ENCODE measurements around the gene RBMS1. TPM values are rescaled to one million over a fixed set of nuclear protein-coding genes. Genes with fewer than 3 reads are reported as not detected.

The RBMS1 gene
- total and polyA plus RNA-seq, 5 donors = 41.7 to 73.5 (median 62.7) TPM

GRCh38 chr2:160252900-160253299 lies 240.7 kb downstream of the RBMS1 start:
- DNase-seq (no peak), ATAC-seq (no peak)
- intact Hi-C loops (cut with DNase I) = no loop called here
- Histone ChIP-seq H3K4me1 (ENCODE audit: control insufficient read depth, insufficient read depth, low read length) (no peaks in the 10 kb centered on the region), H3K9me3 (ENCODE audit: control insufficient read depth, low read length) (no peaks in the 10 kb centered on the region), H3K4me3 (ENCODE audit: low read length) (no peak overlapping the region), H3K27ac (ENCODE audit: low read length) (no peak overlapping the region), H3K27me3 (ENCODE audit: control insufficient read depth, insufficient read depth) (no peaks in the 10 kb centered on the region)
- WGBS = 46% methylated on average over 1 of the region's 1 CpG

- no peaks in the 10 kb centered on the region for H3K4me1 ChIP-seq (ENCODE audit: control insufficient read depth, insufficient read depth, low read length)
- intact Hi-C loops (cut with DNase I) = no loop called here
- WGBS = 10% methylated on average over 1 of the region's 1 CpG
- peak in 1 of 2 donors; percentile 49 for ATAC-seq
- no peak overlapping the region for H3K27ac ChIP-seq (ENCODE audit: low read length)
- H3K27me3 ChIP-seq (ENCODE audit: control insufficient read depth, insufficient read depth) = no peaks in the 10 kb centered on the region
- DNase-seq = no peak
- H3K4me3 ChIP-seq (ENCODE audit: low read length) = no peak overlapping the region
- H3K9me3 ChIP-seq (ENCODE audit: control insufficient read depth, low read length) = no peaks in the 10 kb centered on the region
Measured at GRCh38 chr2:160252278-160252887, 241.2 kb downstream of the RBMS1 start.

GRCh38 chr2:160251569-160251968 lies 242.0 kb downstream of the RBMS1 start:
- Histone ChIP-seq H3K27ac (ENCODE audit: low read length) (peak overlapping the region; percentile 71), H3K4me1 (ENCODE audit: control insufficient read depth, insufficient read depth, low read length) (no peaks in the 10 kb centered on the region), H3K27me3 (ENCODE audit: control insufficient read depth, insufficient read depth) (no peaks in the 10 kb centered on the region), H3K4me3 (ENCODE audit: low read length) (no peak overlapping the region), H3K9me3 (ENCODE audit: control insufficient read depth, low read length) (no peaks in the 10 kb centered on the region)
- intact Hi-C loops (cut with DNase I) = no loop called here
- peak; percentile 75 to 84 for ATAC-seq
- peak; percentile 22 to 72 (median 65) for DNase-seq

GRCh38 chr2:160249876-160250275 lies 243.7 kb downstream of the RBMS1 start:
- no peak for DNase-seq
- no peaks in the 10 kb centered on the region for H3K27me3 ChIP-seq (ENCODE audit: control insufficient read depth, insufficient read depth)
- intact Hi-C loops (cut with DNase I) = no loop called here
- no peaks in the 10 kb centered on the region for H3K9me3 ChIP-seq (ENCODE audit: control insufficient read depth, low read length)
- H3K4me3 ChIP-seq (ENCODE audit: low read length) = no peak overlapping the region
- WGBS = 47% methylated on average over 1 of the region's 1 CpG
- ATAC-seq = no peak
- no peak overlapping the region for H3K27ac ChIP-seq (ENCODE audit: low read length)
- H3K4me1 ChIP-seq (ENCODE audit: control insufficient read depth, insufficient read depth, low read length) = no peaks in the 10 kb centered on the region

- Histone ChIP-seq H3K27ac (ENCODE audit: low read length) (no peak overlapping the region), H3K27me3 (ENCODE audit: control insufficient read depth, insufficient read depth) (no peaks in the 10 kb centered on the region), H3K4me1 (ENCODE audit: control insufficient read depth, insufficient read depth, low read length) (peaks cover 3% of the 10 kb centered on the region), H3K9me3 (ENCODE audit: control insufficient read depth, low read length) (no peaks in the 10 kb centered on the region), H3K4me3 (ENCODE audit: low read length) (no peak overlapping the region)
- no peak for DNase-seq
- no peak for ATAC-seq
- intact Hi-C loops (cut with DNase I) = no loop called here
- WGBS = 88% methylated on average over 6 of the region's 6 CpGs
Measured at GRCh38 chr2:160247296-160248035, 246.1 kb downstream of the RBMS1 start.

GRCh38 chr2:160246356-160246755 lies 247.3 kb downstream of the RBMS1 start:
- intact Hi-C loops (cut with DNase I) = no loop called here
- 96% methylated on average over 2 of the region's 2 CpGs for WGBS
- Histone ChIP-seq H3K9me3 (ENCODE audit: control insufficient read depth, low read length) (no peaks in the 10 kb centered on the region), H3K4me1 (ENCODE audit: control insufficient read depth, insufficient read depth, low read length) (peaks cover 4% of the 10 kb centered on the region), H3K4me3 (ENCODE audit: low read length) (no peak overlapping the region), H3K27ac (ENCODE audit: low read length) (no peak overlapping the region), H3K27me3 (ENCODE audit: control insufficient read depth, insufficient read depth) (no peaks in the 10 kb centered on the region)
- DNase-seq (no peak), ATAC-seq (no peak)

- ATAC-seq (no peak), DNase-seq (no peak)
- 95% methylated on average over 5 of the region's 5 CpGs for WGBS
- intact Hi-C loops (cut with DNase I) = no loop called here
- Histone ChIP-seq H3K4me3 (ENCODE audit: low read length) (no peak overlapping the region), H3K27ac (ENCODE audit: low read length) (no peak overlapping the region), H3K27me3 (ENCODE audit: control insufficient read depth, insufficient read depth) (no peaks in the 10 kb centered on the region), H3K4me1 (ENCODE audit: control insufficient read depth, insufficient read depth, low read length) (peaks cover 4% of the 10 kb centered on the region), H3K9me3 (ENCODE audit: control insufficient read depth, low read length) (no peaks in the 10 kb centered on the region)
Measured at GRCh38 chr2:160245614-160246155, 247.9 kb downstream of the RBMS1 start.

GRCh38 chr2:160242893-160243564 lies 250.6 kb downstream of the RBMS1 start:
- Histone ChIP-seq H3K27me3 (ENCODE audit: control insufficient read depth, insufficient read depth) (no peaks in the 10 kb centered on the region), H3K4me1 (ENCODE audit: control insufficient read depth, insufficient read depth, low read length) (peaks cover 5% of the 10 kb centered on the region), H3K27ac (ENCODE audit: low read length) (peak overlapping the region; percentile 71), H3K4me3 (ENCODE audit: low read length) (no peak overlapping the region), H3K9me3 (ENCODE audit: control insufficient read depth, low read length) (no peaks in the 10 kb centered on the region)
- DNase-seq = no peak
- intact Hi-C loops (cut with DNase I) = no loop called here
- WGBS = 58% methylated on average over 3 of the region's 3 CpGs
- ATAC-seq = peak in 1 of 2 donors; percentile 37

- Histone ChIP-seq H3K4me1 (ENCODE audit: control insufficient read depth, insufficient read depth, low read length) (peaks cover 5% of the 10 kb centered on the region), H3K9me3 (ENCODE audit: control insufficient read depth, low read length) (no peaks in the 10 kb centered on the region), H3K27ac (ENCODE audit: low read length) (no peak overlapping the region), H3K27me3 (ENCODE audit: control insufficient read depth, insufficient read depth) (no peaks in the 10 kb centered on the region), H3K4me3 (ENCODE audit: low read length) (no peak overlapping the region)
- WGBS = 62% methylated on average over 4 of the region's 4 CpGs
- DNase-seq = peak in 2 of 3 donors; percentile 36 to 58
- peak; percentile 66 to 90 for ATAC-seq
- intact Hi-C loops (cut with DNase I) = no loop called here
Measured at GRCh38 chr2:160241251-160242137, 252.1 kb downstream of the RBMS1 start.

- 79% methylated on average over 5 of the region's 5 CpGs for WGBS
- no peak overlapping the region for H3K27ac ChIP-seq (ENCODE audit: low read length)
- no peak overlapping the region for H3K4me3 ChIP-seq (ENCODE audit: low read length)
- ATAC-seq = no peak
- no peak for DNase-seq
- no peaks in the 10 kb centered on the region for H3K9me3 ChIP-seq (ENCODE audit: control insufficient read depth, low read length)
- intact Hi-C loops (cut with DNase I) = no loop called here
- peaks cover 5% of the 10 kb centered on the region for H3K4me1 ChIP-seq (ENCODE audit: control insufficient read depth, insufficient read depth, low read length)
- H3K27me3 ChIP-seq (ENCODE audit: control insufficient read depth, insufficient read depth) = no peaks in the 10 kb centered on the region
Measured at GRCh38 chr2:160239436-160239835, 254.2 kb downstream of the RBMS1 start.

Data from right cardiac atrium (tissue), 5 donors.